Right lobe of liver (tissue), 6 donors: ENCODE data around the gene AQP12A. TPM values are rescaled to one million over a fixed set of nuclear protein-coding genes. Genes with fewer than 3 reads are reported as not detected.
A peak's percentile ranks its signal among the peaks of the same experiment; 100 is the strongest.

Experiments
- ATAC-seq, 4 donors: fragments of 200-7000 bp; cut with Tn5 transposase; one replicate each; pipeline ENCODE4 v1.9.1; 2020; ENCODE audit warnings: mild to moderate bottlenecking in 4 of 4, moderate library complexity in 4 of 4
- DNase-seq, 3 donors: peaks; one replicate each; pipeline ENCODE4 v3.0.0-alpha.2; 2020
- H3K27ac ChIP-seq, 3 donors: fragments of 200-600 bp; one replicate each; pipeline ENCODE4 v1.8.0; 2022
- H3K27me3 ChIP-seq, 2 donors: fragments of 200-600 bp; one replicate each; pipeline ENCODE4 v1.8.0; 2022
- H3K36me3 ChIP-seq, 4 donors: fragments of 200-600 bp; sonication (generic) in 1 of 4; one replicate each; pipeline versions ENCODE4 v1.5.1 to v1.8.0; 2017 to 2022; ENCODE audit warnings: control low read depth in 1 of 4
- H3K4me1 ChIP-seq, 4 donors: fragments of 200-600 bp; sonication (generic) in 1 of 4; one replicate each; pipeline versions ENCODE4 v1.5.1 to v1.8.0; 2017 to 2022; ENCODE audit warnings: control low read depth in 1 of 4
- H3K4me3 ChIP-seq, 3 donors: fragments of 200-600 bp; one replicate each; pipeline ENCODE4 v1.8.0; 2022
- H3K9me3 ChIP-seq, 4 donors: fragments of 200-600 bp; sonication (generic) in 1 of 4; one replicate each; pipeline versions ENCODE4 v1.5.1 to v1.8.0; 2017 to 2022; ENCODE audit warnings: control low read depth in 1 of 4
- CTCF ChIP-seq, 4 donors: fragments of 200-600 bp in 3 of 4; fragments of 450-650 bp in 1 of 4; IDR thresholded peaks; one replicate each; pipeline versions ENCODE4 v1.5.1 to v1.8.0; 2016 to 2022; ENCODE audit warnings: antibody characterized with exemption in 4 of 4, mild to moderate bottlenecking in 2 of 4
- POLR2A ChIP-seq: fragments of 450-650 bp; IDR thresholded peaks from one replicate; pipeline ENCODE4 v1.6.1; 2017; ENCODE audit warnings: antibody characterized with exemption, mild to moderate bottlenecking
- WGBS: methylation state at CpG from one replicate; pipeline ENCODE4 v1.1.6; 2018; ENCODE audit warnings: low coverage, low lambda C conversion rate; ENCODE audit not compliant: insufficient coverage; ENCODE audit errors: missing lambda C conversion rate; 5-methylcytosine and 5-hydroxymethylcytosine counted together
- intact Hi-C, 2 donors: fragments of 100-400 bp; cut with DNase I; formaldehyde crosslinking; loops; one replicate each; pipeline versions ENCODE4 v1.11.2 to v1.14.1; 2022
- total RNA-seq, 6 experiments: library from RNA; depleted of rRNA in 2 of 6; stranded (reverse); fragments of >200 nt in 2 of 6; fragmentation: NEBNext Ultra II Directional in 3 of 6; extraction: Animal tissue kit (Norgen Biotek cat#: 25700) in 3 of 6; gene quantifications; one replicate each; pipeline versions ENCODE4 v1.1.0 to v1.2.4, GENCODE V29; 2016 to 2023
- donor health status: DM: no; HTN: yes; CAD: no.
- donor health status: DM: no; HTN: no; CAD: no.
- donor health status: DM: no; HTN: no; CAD: no.
- donor health status: DM: no; HTN: yes; CAD: no.
- donor health status: DM: no; HTN: yes; CAD: no.

AQP12A gene
- total RNA-seq, 6 experiments from 2014 or later, result not detected

- Histone ChIP-seq H3K36me3 (no peaks in the 10 kb centered on the region), H3K4me1 (no peaks in the 10 kb centered on the region), H3K9me3 (no peaks in the 10 kb centered on the region), H3K4me3 (no peak overlapping the region), H3K27ac (no peak overlapping the region), H3K27me3 (no peaks in the 10 kb centered on the region)
- DNase-seq (no peak), ATAC-seq (no peak)
- intact Hi-C loops, result no loop called here
- TF ChIP-seq CTCF (IDR thresholded peaks at IDR 0.05) (no peak), POLR2A (no peak)
- WGBS, result 75% methylated on average over 5 of the region's 5 CpGs
Observed at GRCh38 chr2:240732184-240732583, 40.5 kb downstream of the AQP12A start.

GRCh38 chr2:240732911-240733622, 41.4 kb downstream of the AQP12A start:
- Histone ChIP-seq H3K27me3 (no peaks in the 10 kb centered on the region), H3K27ac (no peak overlapping the region), H3K4me1 (no peaks in the 10 kb centered on the region), H3K36me3 (no peaks in the 10 kb centered on the region), H3K4me3 (no peak overlapping the region), H3K9me3 (no peaks in the 10 kb centered on the region)
- intact Hi-C loops, result no loop called here
- TF ChIP-seq POLR2A, result no peak
- no peak for TF ChIP-seq CTCF (IDR thresholded peaks at IDR 0.05)
- ATAC-seq, result no peak
- DNase-seq, result no peak
- 80% methylated on average over 1 of the region's 10 CpGs for WGBS

GRCh38 chr2:240733803-240734495, 42.3 kb downstream of the AQP12A start:
- DNase-seq, result no peak
- H3K4me3 ChIP-seq, result no peak overlapping the region
- intact Hi-C loops, result no loop called here
- no peaks in the 10 kb centered on the region for H3K4me1 ChIP-seq
- no peak for TF ChIP-seq POLR2A
- no peak for TF ChIP-seq CTCF (IDR thresholded peaks at IDR 0.05)
- 76% methylated on average over 7 of the region's 24 CpGs for WGBS
- no peaks in the 10 kb centered on the region for H3K36me3 ChIP-seq
- no peak for ATAC-seq
- H3K27ac ChIP-seq, result no peak overlapping the region
- H3K27me3 ChIP-seq, result no peaks in the 10 kb centered on the region
- no peaks in the 10 kb centered on the region for H3K9me3 ChIP-seq

- intact Hi-C loops, result no loop called here
- peak in 1 of 4 donors; percentile 6 for ATAC-seq
- H3K4me1 ChIP-seq, result no peaks in the 10 kb centered on the region
- WGBS, result 96% methylated on average over 7 of the region's 17 CpGs
- no peak overlapping the region for H3K27ac ChIP-seq
- no peaks in the 10 kb centered on the region for H3K36me3 ChIP-seq
- DNase-seq, result no peak
- TF ChIP-seq POLR2A (no peak), CTCF (IDR thresholded peaks at IDR 0.05) (no peak)
- H3K27me3 ChIP-seq, result no peaks in the 10 kb centered on the region
- no peaks in the 10 kb centered on the region for H3K9me3 ChIP-seq
- no peak overlapping the region for H3K4me3 ChIP-seq
Observed at GRCh38 chr2:240734756-240735155, 43.1 kb downstream of the AQP12A start.
